K562 (cell line): Measurements from ENCODE around the gene BUB3. TPM values are rescaled to one million over a fixed set of nuclear protein-coding genes. Genes with fewer than 3 reads are reported as not detected.

Experiments used
- CUX1 ChIP-seq: fragments of 200-800 bp; sonication (Bioruptor generic); IDR thresholded peaks from 2 replicates; pipeline ENCODE4 v1.6.1; 2016; ENCODE audit warnings: missing genetic modification characterization, missing compliant biosample characterization
- KDM5B ChIP-seq: fragments of 200-600 bp; sonication (generic); IDR thresholded peaks from 2 replicates; pipeline ENCODE4 v1.6.1; 2012; ENCODE audit warnings: low read depth, mild to moderate bottlenecking, moderate library complexity, low read length, control low read depth, inconsistent platforms; ENCODE audit not compliant: insufficient replicate concordance
- KLF10 ChIP-seq: fragments of 250-450 bp; sonication (Bioruptor Pico); IDR thresholded peaks from 2 replicates; pipeline ENCODE4 v1.6.1; 2021; ENCODE audit warnings: matching md5 sums
- MEF2A ChIP-seq: IDR thresholded peaks from 2 replicates; pipeline ENCODE4 v1.6.1; 2011; ENCODE audit warnings: low read depth, mild to moderate bottlenecking, low read length, moderate library complexity; ENCODE audit not compliant: control insufficient read depth
- NCOA4 ChIP-seq: fragments of 450-650 bp; IDR thresholded peaks from 2 replicates; pipeline ENCODE4 v1.6.1; 2018; ENCODE audit warnings: mild to moderate bottlenecking; ENCODE audit not compliant: partially characterized antibody
- PCBP2 ChIP-seq: fragments of 200-400 bp; formaldehyde crosslinking; IDR thresholded peaks from 2 replicates; pipeline ENCODE4 v1.6.1; 2018; ENCODE audit warnings: low read length, low read depth, mild to moderate bottlenecking, moderate library complexity; ENCODE audit not compliant: poor library complexity, severe bottlenecking
- RBM22 ChIP-seq: fragments of 200-400 bp; formaldehyde crosslinking; IDR thresholded peaks from 2 replicates; pipeline ENCODE4 v1.6.1; 2018; ENCODE audit warnings: low read length, low read depth; ENCODE audit not compliant: poor library complexity, severe bottlenecking
- SP1 ChIP-seq: sonication (generic); formaldehyde crosslinking; IDR thresholded peaks from 2 replicates; pipeline ENCODE4 v1.8.1; 2022; ENCODE audit warnings: mild to moderate bottlenecking, missing genetic modification reagents
- STAT5B ChIP-seq: fragments of 250-450 bp; sonication (Bioruptor Pico); IDR thresholded peaks from 2 replicates; pipeline ENCODE4 v1.8.0; 2021; ENCODE audit warnings: mild to moderate bottlenecking, inconsistent platforms
- TCFL5 ChIP-seq: fragments of 250-450 bp; sonication (Bioruptor Pico); conservative IDR thresholded peaks from 2 replicates; pipeline ENCODE4 v1.6.1; 2021; ENCODE audit warnings: mild to moderate bottlenecking, moderate library complexity, matching md5 sums
- TFAP4 ChIP-seq: sonication (generic); formaldehyde crosslinking; IDR thresholded peaks from 2 replicates; pipeline ENCODE4 v1.8.0; 2022; ENCODE audit warnings: missing genetic modification reagents, mild to moderate bottlenecking, moderate library complexity, borderline replicate concordance
- TRIM25 ChIP-seq: fragments of 450-650 bp; IDR thresholded peaks from 2 replicates; pipeline ENCODE4 v1.7.0; 2016; ENCODE audit warnings: borderline replicate concordance
- USF2 ChIP-seq: sonication (generic); formaldehyde crosslinking; IDR thresholded peaks from 2 replicates; pipeline ENCODE4 v1.5.0; 2020; ENCODE audit warnings: missing genetic modification reagents
- ZBTB2 ChIP-seq: fragments of 450-650 bp; IDR thresholded peaks from 2 replicates; pipeline ENCODE4 v1.6.1; 2016; ENCODE audit warnings: antibody characterized with exemption
- ZNF778 ChIP-seq: fragments of 450-650 bp; formaldehyde crosslinking; IDR thresholded peaks from 2 replicates; pipeline ENCODE4 v1.4.0; 2020; ENCODE audit warnings: mild to moderate bottlenecking, moderate library complexity
- polyA plus RNA-seq, 8 experiments: library from polyadenylated mRNA; depleted of rRNA in 4 of 8; stranded (reverse) in 5 of 8; unstranded in 3 of 8; fragments of >200 nt; fragmentation: Nextera tagmentation in 2 of 8; fragmentation: Illumina TruSeq in 1 of 8; extraction: Ambion mirVana in 2 of 8; extraction: Trizol in 1 of 8; gene quantifications; 2 replicates each; pipeline versions ENCODE4 v1.2.1 to v1.2.3, GENCODE V29; 2011 to 2014; ENCODE audit warnings: inconsistent platforms in 1 of 8, missing spikeins in 1 of 8
- total RNA-seq, 7 experiments: library from RNA; depleted of rRNA in 6 of 7; stranded (reverse); fragments of >200 nt in 6 of 7; fragmentation: Illumina TruSeq in 2 of 7; extraction: Trizol in 2 of 7; gene quantifications; 2 replicates each; pipeline versions ENCODE4 v1.2.1 to v1.2.3, GENCODE V29; 2011 to 2021; ENCODE audit warnings: low replicate concordance in 1 of 7
- TF ChIP-seq, protein P1 (sequence below): sonication (generic); formaldehyde crosslinking; IDR thresholded peaks from 2 replicates; pipeline ENCODE4 v1.8.0; 2022; ENCODE audit warnings: mild to moderate bottlenecking, low read depth, missing genetic modification reagents

The BUB3 gene
- total and polyA plus RNA-seq, 9 of the 15 experiments (the other 6 are each of a cell fraction or from before 2014, with no cell fraction given), result 167 to 761 (median 225) TPM

DNA sequence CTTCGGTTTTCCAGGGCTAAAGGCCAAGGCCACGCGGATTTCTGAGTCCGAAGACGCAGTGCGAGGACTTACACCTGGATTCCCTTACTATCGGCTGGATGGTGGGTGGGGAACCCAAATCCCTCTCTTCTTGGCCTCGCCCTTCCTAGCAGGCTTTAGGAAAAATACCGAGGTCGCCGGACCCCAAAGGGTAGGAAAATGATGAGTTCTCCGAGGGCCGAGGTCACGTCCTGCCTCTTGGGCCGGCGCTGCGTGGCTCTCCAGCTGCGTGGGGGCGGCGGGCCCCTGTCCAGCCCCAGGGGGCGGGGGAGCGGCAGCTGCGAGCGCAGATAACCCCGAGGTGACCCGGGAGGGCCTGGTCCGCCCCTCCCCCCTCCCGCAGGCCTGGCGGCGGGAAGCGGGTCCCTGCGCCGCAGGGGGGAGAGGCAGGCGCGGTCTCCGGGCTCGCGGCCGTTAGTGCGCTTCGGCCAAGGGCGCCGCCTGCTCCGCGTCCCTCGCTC is 19.2 kb upstream of the BUB3 start (continued):
- no peak for TF ChIP-seq KDM5B
- no peak for TF ChIP-seq ZNF778 (CRISPR knock-in tag)
- TF ChIP-seq STAT5B (CRISPR knock-in tag), result no peak
- TF ChIP-seq SP1, result peak; percentile 84
- TF ChIP-seq CUX1 (CRISPR knock-in tag), result no peak
- 0 out of 2 replicates have a peak, but pooled peaks have one; percentile 38 for TF ChIP-seq MEF2A
- TF ChIP-seq TRIM25, result no peak
- peak; percentile 98 for TF ChIP-seq TFAP4 (CRISPR knock-in tag)
- TF ChIP-seq ZBTB2, result no peak
- TF ChIP-seq NCOA4, result no peak
- TF ChIP-seq, protein P1, sequence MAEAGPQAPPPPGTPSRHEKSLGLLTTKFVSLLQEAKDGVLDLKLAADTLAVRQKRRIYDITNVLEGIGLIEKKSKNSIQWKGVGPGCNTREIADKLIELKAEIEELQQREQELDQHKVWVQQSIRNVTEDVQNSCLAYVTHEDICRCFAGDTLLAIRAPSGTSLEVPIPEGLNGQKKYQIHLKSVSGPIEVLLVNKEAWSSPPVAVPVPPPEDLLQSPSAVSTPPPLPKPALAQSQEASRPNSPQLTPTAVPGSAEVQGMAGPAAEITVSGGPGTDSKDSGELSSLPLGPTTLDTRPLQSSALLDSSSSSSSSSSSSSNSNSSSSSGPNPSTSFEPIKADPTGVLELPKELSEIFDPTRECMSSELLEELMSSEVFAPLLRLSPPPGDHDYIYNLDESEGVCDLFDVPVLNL (CRISPR knock-in tag), result peak; percentile 87
- no peak for TF ChIP-seq KLF10 (CRISPR knock-in tag)
- peak; percentile 81 for TF ChIP-seq RBM22
- TF ChIP-seq USF2 (CRISPR knock-in tag), result no peak
- no peak for TF ChIP-seq TCFL5 (CRISPR knock-in tag)
- no peak for TF ChIP-seq PCBP2
